HG02840 (cell line): ENCODE measurements around the gene CLASP1.
"Not testable (repeated sequence)": the region's sequence is repeated elsewhere in the genome, so short reads cannot be mapped to it uniquely, and the experiment has no call there.

Experiments used
- ATAC-seq: cut with Tn5 transposase; IDR thresholded peaks from one replicate; pipeline ENCODE4 v1.9.1; 2021; ENCODE audit warnings: mild to moderate bottlenecking, moderate library complexity, moderate number of reproducible peaks; ENCODE audit not compliant: unreplicated experiment, low FRiP score

Gene CLASP1

GRCh38 chr2:121483846-121484245 lies 165.4 kb downstream of the CLASP1 start:
- no peak for ATAC-seq

- no peak for ATAC-seq
These were observed 166.2 kb downstream of the CLASP1 start for GRCh38 chr2:121483021-121483420.

- no peak for ATAC-seq
These were observed 168.4 kb downstream of the CLASP1 start for GRCh38 chr2:121480826-121481225.

- ATAC-seq = no peak
These were observed 169.3 kb downstream of the CLASP1 start for GRCh38 chr2:121479882-121480522.

- ATAC-seq = no peak
These were observed 170.1 kb downstream of the CLASP1 start for GRCh38 chr2:121478996-121479745.

- ATAC-seq = not testable (repeated sequence)
These were observed 170.8 kb downstream of the CLASP1 start for GRCh38 chr2:121478358-121478995.

- no peak for ATAC-seq
These were observed 172.6 kb downstream of the CLASP1 start for GRCh38 chr2:121476684-121477083.

- no peak for ATAC-seq
These were observed 173.3 kb downstream of the CLASP1 start for GRCh38 chr2:121475811-121476571.

- ATAC-seq = no peak
These were observed 175.8 kb downstream of the CLASP1 start for GRCh38 chr2:121473512-121473911.

GRCh38 chr2:121472470-121472993 lies 176.7 kb downstream of the CLASP1 start:
- ATAC-seq = no peak

GRCh38 chr2:121471532-121472469 lies 177.5 kb downstream of the CLASP1 start:
- no peak for ATAC-seq

GRCh38 chr2:121470917-121471316 lies 178.3 kb downstream of the CLASP1 start:
- ATAC-seq = no peak

GRCh38 chr2:121469356-121469755 lies 179.9 kb downstream of the CLASP1 start:
- no peak for ATAC-seq

- ATAC-seq = no peak
These were observed 180.3 kb downstream of the CLASP1 start for GRCh38 chr2:121468936-121469335.

GRCh38 chr2:121459291-121459690 lies 190.0 kb downstream of the CLASP1 start:
- ATAC-seq = no peak

- ATAC-seq = no peak
These were observed 192.9 kb downstream of the CLASP1 start for GRCh38 chr2:121456325-121456724.

GRCh38 chr2:121455446-121455845 lies 193.8 kb downstream of the CLASP1 start:
- no peak for ATAC-seq

GRCh38 chr2:121454549-121455090 lies 194.6 kb downstream of the CLASP1 start:
- ATAC-seq = no peak

- no peak for ATAC-seq
These were observed 197.9 kb downstream of the CLASP1 start for GRCh38 chr2:121451398-121451797.
